Activated naive CD4-positive, alpha-beta T cell (primary cell): Measurements from ENCODE around the gene CNRIP1.

ENCODE experiments used
- DNase-seq, 4 experiments: peaks; one replicate each; lab custom pipeline; 2025; lab: John Stamatoyannopoulos, UW

Gene CNRIP1

GRCh38 chr2:68292108-68292710, 27.5 kb downstream of the CNRIP1 start:
- no peak for DNase-seq

GRCh38 chr2:68291314-68291713, 28.4 kb downstream of the CNRIP1 start:
- no peak for DNase-seq

DNA sequence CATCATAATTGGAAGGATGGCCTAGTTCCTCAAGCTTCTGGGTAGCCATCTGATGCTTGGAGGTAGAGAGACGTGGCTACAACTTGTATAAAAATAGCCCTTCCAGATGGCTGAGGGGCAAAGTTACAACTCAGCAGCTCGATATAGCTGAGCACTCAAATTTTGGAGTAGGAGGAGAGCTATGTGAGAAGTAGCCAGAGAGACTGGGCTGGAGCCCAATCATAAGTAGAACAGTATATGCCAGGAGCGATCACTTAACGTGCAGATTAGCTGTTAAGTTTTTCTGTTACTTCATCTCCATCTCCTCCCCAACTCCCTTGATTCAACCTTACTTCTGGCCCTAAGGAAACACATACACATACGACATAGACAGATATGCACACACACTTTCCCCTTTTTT, 28.8 kb downstream of the CNRIP1 start:
- no peak for DNase-seq

DNA sequence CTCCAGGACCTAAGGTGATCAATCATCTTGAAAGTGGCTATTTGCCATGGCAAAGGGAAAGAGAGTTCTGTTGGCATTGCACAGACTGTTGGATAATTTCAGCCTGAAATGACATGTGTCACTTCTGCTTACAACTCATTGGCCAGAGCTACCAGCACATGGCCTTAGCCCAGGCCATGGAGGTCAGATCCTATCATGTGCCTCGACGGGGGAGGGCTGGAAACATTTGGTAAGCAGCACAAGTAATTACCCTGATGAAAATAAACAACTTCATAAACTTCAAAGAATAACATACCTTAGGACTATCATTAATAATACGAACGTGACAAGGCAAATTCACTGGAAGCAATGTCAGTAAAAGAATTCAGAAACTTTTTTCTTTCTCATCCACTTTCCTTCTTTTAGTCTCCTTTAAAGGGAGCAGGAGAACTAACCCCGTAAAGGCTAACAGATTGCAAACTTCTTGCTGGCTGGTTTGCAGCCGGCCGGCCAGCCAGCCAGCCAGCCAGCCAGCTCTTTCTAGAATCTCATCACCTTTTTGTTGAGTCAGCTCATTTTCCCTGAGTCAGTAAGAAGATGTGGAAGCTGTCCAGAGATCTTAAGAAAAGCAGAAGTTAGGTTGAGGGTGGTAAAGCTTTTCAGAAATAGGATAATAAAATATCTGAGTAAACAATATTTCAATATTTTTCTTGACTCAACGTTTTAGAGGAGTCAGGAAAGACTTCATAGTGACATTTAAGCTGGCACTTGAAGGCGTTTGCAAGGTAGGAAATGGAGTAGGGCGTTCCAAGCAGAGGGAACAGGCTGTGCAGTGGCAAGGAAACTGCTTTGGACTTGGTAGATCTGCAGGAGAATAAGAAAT, 31.9 kb downstream of the CNRIP1 start:
- no peak for DNase-seq

GRCh38 chr2:68284896-68285295, 34.9 kb downstream of the CNRIP1 start:
- no peak for DNase-seq

DNA sequence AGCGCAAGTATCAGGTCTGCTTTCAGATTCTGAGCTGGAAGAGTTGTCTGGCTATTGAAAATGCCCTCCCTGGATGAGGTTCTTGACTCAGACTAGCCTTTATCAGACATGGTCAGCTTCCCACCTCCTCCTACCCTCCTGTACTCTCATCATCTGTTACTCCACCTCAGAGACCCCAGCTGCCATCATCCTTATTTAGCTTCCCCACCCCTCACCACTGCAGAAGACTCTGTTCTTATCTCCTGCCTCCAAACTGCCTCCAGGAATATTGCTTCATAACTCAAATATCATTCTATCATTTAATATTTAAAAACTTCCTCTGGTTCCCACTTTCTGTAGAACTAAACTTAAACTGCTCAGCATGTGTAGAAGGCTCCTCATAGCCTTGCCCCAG, 36.3 kb downstream of the CNRIP1 start:
- no peak for DNase-seq

DNA sequence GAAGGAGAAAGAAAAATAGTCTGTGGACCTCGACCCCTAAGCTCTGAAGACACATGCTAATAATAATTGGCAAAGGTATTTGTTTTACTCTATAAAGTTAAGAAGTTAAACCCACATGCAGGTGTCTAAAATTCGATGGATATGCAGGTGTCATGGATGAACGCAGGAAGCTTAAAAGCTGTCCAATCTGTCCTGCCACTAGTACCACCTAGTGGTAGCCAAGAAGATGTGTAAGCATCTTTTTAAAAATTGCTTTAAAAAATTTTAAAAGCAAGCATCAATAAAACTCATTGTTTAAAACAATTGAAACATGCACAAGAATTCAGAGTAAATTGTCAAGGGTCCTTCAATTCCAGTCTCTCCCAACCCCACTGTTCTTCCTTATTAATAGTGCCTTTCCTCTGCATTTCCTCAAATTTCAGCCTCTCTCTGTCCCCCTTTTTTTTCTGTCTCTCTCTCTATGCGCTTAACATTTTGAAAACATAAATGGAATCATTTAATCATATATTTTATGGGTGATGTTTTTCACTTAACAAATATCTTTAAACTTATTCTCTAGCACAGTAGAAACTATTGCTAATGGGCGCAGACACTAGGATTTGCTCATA, 36.8 kb downstream of the CNRIP1 start:
- no peak for DNase-seq

- no peak for DNase-seq
Measured at GRCh38 chr2:68280796-68281195, 39.0 kb downstream of the CNRIP1 start.

DNA sequence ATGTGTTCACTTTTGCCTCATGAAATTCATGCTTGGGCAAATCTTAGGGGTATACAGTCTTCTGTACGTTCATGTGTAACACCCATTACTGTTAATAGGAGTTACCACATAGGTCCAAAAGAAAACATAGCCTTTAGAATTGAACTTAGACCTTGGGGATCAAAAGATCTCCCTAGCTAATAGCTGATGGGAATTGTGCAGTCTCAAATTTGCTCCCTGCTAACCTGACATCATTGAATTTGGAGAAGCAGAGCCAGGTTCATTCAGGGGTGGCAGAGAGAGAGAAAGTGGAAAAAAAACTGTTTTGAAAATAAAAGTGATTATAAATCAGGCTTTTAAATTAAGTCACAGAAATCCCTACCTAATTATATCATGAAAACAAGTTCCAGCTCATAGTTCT, 39.4 kb downstream of the CNRIP1 start:
- no peak for DNase-seq

DNA sequence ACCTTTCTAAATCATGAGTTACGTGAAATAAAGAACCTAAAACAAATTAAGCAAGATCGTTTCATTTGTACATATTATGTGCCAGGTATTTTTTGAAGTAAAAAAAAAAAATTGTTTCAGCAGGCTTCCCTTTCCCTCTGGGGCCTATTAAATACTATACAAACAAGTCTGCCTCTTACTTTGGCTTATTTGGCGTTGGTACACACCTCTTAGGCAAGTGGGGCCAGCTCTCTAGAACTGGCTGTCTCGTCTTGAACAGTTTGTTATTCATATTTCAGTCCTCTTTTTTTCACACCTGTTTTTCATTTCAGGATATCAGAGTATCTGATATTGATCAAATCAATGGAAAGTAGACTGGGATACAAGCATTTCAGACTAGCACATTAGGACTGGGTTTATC, 40.1 kb downstream of the CNRIP1 start:
- DNase-seq, result no peak

GRCh38 chr2:68278169-68278568, 41.6 kb downstream of the CNRIP1 start:
- no peak for DNase-seq

GRCh38 chr2:68274022-68274421, 45.7 kb downstream of the CNRIP1 start:
- no peak for DNase-seq

DNA sequence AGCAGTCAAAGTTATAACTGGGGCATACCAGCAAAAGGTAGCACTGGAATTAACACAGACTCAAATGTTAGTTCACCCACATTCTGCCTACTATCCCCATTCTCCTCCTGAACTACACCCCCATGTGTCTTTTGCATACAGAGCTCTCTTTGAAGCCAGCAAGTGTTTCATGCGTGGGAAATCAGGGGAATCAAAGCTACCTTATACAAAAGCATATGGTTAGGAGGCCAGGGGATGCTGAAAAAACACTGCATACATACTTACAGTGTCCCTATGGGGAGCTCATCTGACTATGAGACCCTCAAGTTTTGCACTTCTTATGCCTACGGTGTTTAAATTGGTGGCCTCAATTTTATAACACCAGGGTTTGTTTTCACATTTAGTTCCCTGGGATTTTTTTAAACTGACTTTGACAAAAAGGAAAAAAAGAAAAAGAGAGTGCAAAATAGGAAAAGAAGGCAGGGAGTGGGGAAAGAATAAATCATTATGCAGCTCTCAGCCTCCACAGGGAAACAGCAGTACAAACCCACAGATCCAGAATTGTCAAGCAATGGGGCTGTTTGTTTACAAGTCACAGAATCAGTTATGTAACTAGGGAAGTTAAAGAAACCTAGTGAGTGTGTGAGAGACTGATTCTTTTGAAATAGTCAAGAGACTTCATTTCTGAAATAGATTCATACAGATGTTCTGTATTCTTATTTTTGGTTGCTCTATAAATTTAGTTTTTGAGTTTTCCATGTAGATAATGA, 47.3 kb downstream of the CNRIP1 start:
- DNase-seq, result no peak

GRCh38 chr2:68266655-68267054, 53.1 kb downstream of the CNRIP1 start:
- DNase-seq, result no peak

DNA sequence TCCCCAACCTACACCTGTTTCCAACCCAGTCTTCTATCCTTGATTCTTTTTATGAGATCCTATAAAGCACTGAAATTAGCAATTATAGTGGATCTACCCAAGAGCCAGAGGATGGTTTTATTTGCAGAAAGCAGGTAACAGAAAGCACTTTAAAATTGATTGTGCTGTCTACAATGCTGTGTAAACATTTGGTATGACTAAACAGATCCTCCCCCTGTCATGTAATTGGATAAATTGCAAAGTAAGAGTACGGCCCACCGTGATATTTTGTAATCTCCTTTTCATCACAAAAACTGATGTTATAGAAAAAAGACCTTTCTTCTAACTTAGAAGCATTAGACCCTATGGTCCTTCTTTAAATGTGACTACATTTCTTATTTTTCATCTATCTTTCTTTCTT, 56.1 kb downstream of the CNRIP1 start:
- no peak for DNase-seq

DNA sequence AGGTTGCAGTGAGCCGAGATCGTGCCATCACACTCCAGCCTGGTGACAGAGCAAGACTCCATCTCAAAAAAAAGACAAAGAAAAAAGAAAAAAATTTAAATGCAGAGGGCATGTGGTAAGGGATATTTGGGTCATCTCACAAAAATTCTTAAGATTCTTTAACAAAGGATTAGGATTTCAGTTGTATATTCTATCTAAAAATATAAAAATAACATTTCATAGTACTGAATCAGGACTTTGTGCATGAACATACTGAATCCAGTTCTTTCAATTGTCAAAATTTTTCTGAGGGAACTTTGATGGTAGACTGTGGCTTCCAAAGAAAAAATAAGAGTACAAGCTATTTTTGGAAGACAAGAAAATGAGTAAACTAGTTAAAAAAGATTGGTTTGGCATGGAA, 60.9 kb downstream of the CNRIP1 start:
- no peak for DNase-seq

DNA sequence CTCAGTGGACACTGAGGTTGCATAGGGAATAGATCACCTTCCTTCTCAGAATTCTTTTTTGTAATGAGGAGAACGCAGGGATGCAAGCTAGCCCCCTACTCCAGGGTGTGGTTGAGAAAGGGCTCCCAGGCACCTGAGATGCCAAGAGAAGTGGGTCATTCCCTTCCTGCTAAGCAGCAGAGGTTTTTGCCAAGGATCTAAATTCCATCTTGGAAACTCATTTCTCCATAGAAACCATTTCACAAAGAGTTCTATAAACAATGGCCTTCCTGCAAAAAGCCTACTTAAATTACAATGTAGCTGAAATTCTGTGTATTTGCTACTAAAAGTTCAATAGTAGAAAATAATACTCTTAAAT, 63.7 kb downstream of the CNRIP1 start:
- no peak for DNase-seq

- DNase-seq, result peak in 1 of 4 experiments; percentile 3
Measured at GRCh38 chr2:68253219-68254068, 66.3 kb downstream of the CNRIP1 start.

GRCh38 chr2:68252400-68253218, 67.1 kb downstream of the CNRIP1 start, which contains the start of gene PPP3R1:
TSS of gene PPP3R1 (minus strand) at chr2:68252532. CDS start at chr2:68252127, 405 bp downstream.
- peak; percentile 74 to 95 (median 85) for DNase-seq

GRCh38 chr2:68251855-68252399, 67.8 kb downstream of the CNRIP1 start:
- peak; percentile 12 to 54 (median 23) for DNase-seq
